Testis (tissue), 3 donors: Measurements from ENCODE around the gene ZC3H12D. TPM values are rescaled to one million over a fixed set of nuclear protein-coding genes. Genes with fewer than 3 reads are reported as not detected.
"Not testable (repeated sequence)": the region's sequence is repeated elsewhere in the genome, so short reads cannot be mapped to it uniquely, and the experiment has no call there.

Experiments
- DNase-seq: peaks from one replicate; pipeline ENCODE4 v3.0.0-alpha.2; 2019
- H3K27ac ChIP-seq, 2 donors: fragments of 200-600 bp; sonication (generic); one replicate each; pipeline ENCODE4 v1.5.1; 2019
- H3K27me3 ChIP-seq: fragments of 200-600 bp; sonication (generic); one replicate; pipeline ENCODE4 v1.5.1; 2019
- H3K36me3 ChIP-seq: fragments of 200-600 bp; sonication (generic); one replicate; pipeline ENCODE4 v1.5.1; 2017; ENCODE audit warnings: low read depth; ENCODE audit errors: missing control alignments
- H3K4me1 ChIP-seq: fragments of 200-600 bp; sonication (generic); one replicate; pipeline ENCODE4 v1.5.1; 2019
- H3K4me3 ChIP-seq, 2 donors: fragments of 200-600 bp; sonication (generic); one replicate each; pipeline ENCODE4 v1.5.1; 2017 to 2019
- H3K9me3 ChIP-seq: fragments of 200-600 bp; sonication (generic); one replicate; pipeline ENCODE4 v1.5.1; 2017
- CTCF ChIP-seq, 3 experiments: fragments of 450-650 bp in 2 of 3; fragments of 200-600 bp in 1 of 3; sonication (generic) in 1 of 3; IDR thresholded peaks; one replicate each; pipeline ENCODE4 v1.5.1; 2016 to 2019; ENCODE audit warnings: antibody characterized with exemption in 3 of 3, mild to moderate bottlenecking in 2 of 3, moderate library complexity in 1 of 3
- POLR2A ChIP-seq: fragments of 450-650 bp; IDR thresholded peaks from one replicate; pipeline ENCODE4 v1.6.1; 2017; ENCODE audit warnings: antibody characterized with exemption, mild to moderate bottlenecking, moderate library complexity
- WGBS, 2 donors: methylation state at CpG; one replicate each; pipeline ENCODE4 v1.1.5; 2018; 5-methylcytosine and 5-hydroxymethylcytosine counted together
- intact Hi-C: fragments of 100-400 bp; cut with DNase I; formaldehyde crosslinking; loops from one replicate; pipeline ENCODE4 v1.15.1; 2023; ENCODE audit warnings: low total_unique reads
- polyA plus RNA-seq: library from polyadenylated mRNA; stranded (reverse); fragments of 350-450 nt; fragmentation: Illumina TruSeq; extraction: RNeasy Lipid Tissue Mini Kit (QIAGEN cat#74804); gene quantifications from one replicate; pipeline ENCODE4 v1.2.3, GENCODE V29; 2014; ENCODE audit warnings: low read depth, low replicate concordance; ENCODE audit not compliant: insufficient read depth
- total RNA-seq, 2 donors: library from RNA; depleted of rRNA; stranded (reverse); fragments of >200 nt; gene quantifications; one replicate each; pipeline ENCODE4 v1.2.3, GENCODE V29; 2016

The ZC3H12D gene
- total and polyA plus RNA-seq, 3 donors from 2014 or later, result 0.61 to 2.1 (median 1.4) TPM

DNA sequence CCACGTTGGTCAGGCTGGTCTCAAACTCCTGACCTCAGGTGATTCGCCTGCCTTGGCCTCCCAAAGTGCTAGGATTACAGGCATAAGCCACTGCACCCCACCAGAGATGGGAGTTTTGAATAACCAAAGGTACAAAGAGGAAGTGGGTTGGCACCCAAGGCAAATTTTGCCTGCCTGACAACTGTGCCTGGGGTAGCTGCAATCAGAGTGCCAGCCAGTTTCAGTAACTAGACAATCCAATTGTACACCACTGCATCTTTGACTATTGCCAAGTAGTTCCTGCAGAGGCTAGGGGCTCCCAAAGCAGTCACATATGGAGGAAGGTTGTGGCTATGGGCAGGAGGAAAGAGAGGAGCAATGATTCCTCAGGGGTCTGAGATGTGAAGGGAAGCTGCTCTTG lies 16.6 kb downstream of the ZC3H12D start:
- WGBS, 2 donors, result 94% methylated on average over 2 of the region's 2 CpGs
- no peaks in the 10 kb centered on the region for H3K4me1 ChIP-seq
- no peak for TF ChIP-seq POLR2A
- no peak for TF ChIP-seq CTCF (IDR thresholded peaks at IDR 0.05)
- intact Hi-C loops, result no loop called here
- no peak overlapping the region for H3K4me3 ChIP-seq
- no peak for DNase-seq
- H3K36me3 ChIP-seq, result no peaks in the 10 kb centered on the region
- H3K9me3 ChIP-seq, result no peaks in the 10 kb centered on the region
- H3K27ac ChIP-seq, result no peak overlapping the region
- no peaks in the 10 kb centered on the region for H3K27me3 ChIP-seq

DNA sequence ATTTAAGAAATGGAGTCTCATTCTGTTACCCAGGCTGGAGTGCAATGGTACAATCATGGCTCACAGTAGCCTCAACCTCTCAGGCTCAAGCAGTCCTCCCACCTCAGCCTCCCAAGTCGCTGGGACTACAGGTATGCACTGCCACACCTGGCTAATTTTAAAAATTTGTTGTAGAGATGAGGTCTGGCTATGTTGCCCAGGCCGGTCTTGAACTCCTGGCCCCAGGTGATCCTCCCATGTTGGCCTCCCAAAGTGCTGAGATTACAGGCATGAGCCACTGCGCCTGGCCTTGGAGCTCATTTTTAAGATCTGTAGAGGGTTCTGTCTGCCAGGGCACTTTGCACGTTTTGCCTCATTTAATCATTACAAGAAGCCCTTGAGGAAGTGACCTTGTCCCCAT lies 17.5 kb downstream of the ZC3H12D start:
- DNase-seq, result no peak
- intact Hi-C loops, result no loop called here
- 74 to 81% methylated on average over 4 of the region's 4 CpGs for WGBS, 2 donors
- Histone ChIP-seq H3K27me3 (no peaks in the 10 kb centered on the region), H3K4me1 (no peaks in the 10 kb centered on the region), H3K9me3 (no peaks in the 10 kb centered on the region), H3K4me3 (no peak overlapping the region), H3K27ac (no peak overlapping the region), H3K36me3 (no peaks in the 10 kb centered on the region)
- TF ChIP-seq CTCF (IDR thresholded peaks at IDR 0.05) (no peak), POLR2A (no peak)

DNA sequence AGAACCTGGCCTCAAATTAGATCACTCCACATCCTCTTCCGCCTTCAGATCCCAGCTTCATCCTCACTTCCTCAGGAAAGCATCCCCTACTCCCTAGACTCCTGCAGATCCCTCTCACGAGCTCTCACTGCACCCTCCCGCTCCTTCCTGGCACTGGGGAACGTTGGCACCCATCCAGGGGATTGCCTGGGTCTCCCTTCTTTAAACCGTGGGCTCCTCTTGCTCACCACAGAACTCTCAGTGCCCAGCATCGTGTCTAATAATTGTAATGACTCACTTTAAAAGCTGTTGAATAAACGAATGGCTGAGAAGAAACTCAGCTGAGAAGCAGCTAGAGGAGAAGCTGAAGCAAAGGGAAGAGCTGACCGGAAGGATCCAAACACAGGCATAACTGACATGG lies 20.4 kb downstream of the ZC3H12D start:
- intact Hi-C loops, result no loop called here

DNA sequence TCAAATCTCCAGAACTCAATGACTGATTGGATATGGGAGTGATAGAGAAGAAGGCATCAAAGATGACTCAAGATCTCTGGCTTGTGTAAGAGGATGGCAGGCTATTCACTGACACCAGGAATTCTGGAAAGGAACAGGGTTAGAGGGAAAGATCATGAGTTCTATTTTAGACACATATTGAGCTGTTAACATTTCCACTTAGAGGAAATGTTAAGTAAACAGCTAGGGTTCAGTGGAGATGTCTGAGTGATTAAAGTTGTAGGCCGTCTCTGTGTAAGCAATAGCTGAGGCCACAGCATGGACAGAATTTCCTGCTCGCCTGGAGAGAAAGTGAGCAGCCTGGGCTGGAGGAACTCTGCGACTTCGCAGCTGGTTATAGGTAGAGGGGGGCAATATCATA lies 21.0 kb downstream of the ZC3H12D start:
- Histone ChIP-seq H3K4me3 (no peak overlapping the region), H3K9me3 (no peaks in the 10 kb centered on the region), H3K27me3 (no peaks in the 10 kb centered on the region), H3K27ac (no peak overlapping the region), H3K4me1 (no peaks in the 10 kb centered on the region), H3K36me3 (no peaks in the 10 kb centered on the region)
- no peak for DNase-seq
- no peak for TF ChIP-seq CTCF (IDR thresholded peaks at IDR 0.05)
- no peak for TF ChIP-seq POLR2A
- intact Hi-C loops, result no loop called here
- WGBS, 2 donors, result 73 to 83% methylated on average over 4 of the region's 4 CpGs

More for the DNA sequence above, 20.4 kb downstream of the ZC3H12D start:
- 74% methylated on average over 8 of the region's 8 CpGs for WGBS, 2 donors
- no peak for DNase-seq
- H3K4me1 ChIP-seq, result no peaks in the 10 kb centered on the region
- TF ChIP-seq CTCF (IDR thresholded peaks at IDR 0.05), result no peak
- TF ChIP-seq POLR2A, result no peak
- no peak overlapping the region for H3K27ac ChIP-seq
- no peaks in the 10 kb centered on the region for H3K27me3 ChIP-seq
- no peak overlapping the region for H3K4me3 ChIP-seq
- no peaks in the 10 kb centered on the region for H3K36me3 ChIP-seq
- H3K9me3 ChIP-seq, result no peaks in the 10 kb centered on the region

DNA sequence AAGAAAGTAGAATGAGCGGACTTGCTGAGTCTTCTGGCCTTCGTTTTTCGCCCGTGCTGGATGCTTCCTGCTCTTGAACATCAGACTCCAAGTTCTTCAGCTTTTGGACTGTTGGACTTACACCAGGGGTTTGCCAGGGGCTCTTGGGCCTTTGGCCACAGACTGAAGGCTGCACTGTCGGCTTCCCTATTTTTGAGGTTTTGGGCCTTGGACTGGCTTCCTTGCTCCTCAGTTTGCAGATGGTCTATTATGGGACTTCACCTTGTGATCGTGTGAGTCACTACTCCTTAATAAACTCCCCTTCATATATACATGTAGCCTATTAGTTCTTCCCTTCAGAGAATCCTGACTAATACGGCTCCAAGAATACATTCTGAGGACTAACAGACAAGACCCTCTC lies 22.1 kb downstream of the ZC3H12D start:
- H3K36me3 ChIP-seq, H3K4me3 ChIP-seq, H3K27ac ChIP-seq, DNase-seq, H3K9me3 ChIP-seq, H3K4me1 ChIP-seq, intact Hi-C loops, H3K27me3 ChIP-seq: not testable (repeated sequence)
- WGBS, 2 donors, result 90 to 91% methylated on average over 7 of the region's 7 CpGs
